HEK293T (cell line): ENCODE results near the gene MFAP2.

ENCODE experiments used
- HDGF ChIP-seq: fragments of 450-650 bp; IDR thresholded peaks from 2 replicates; pipeline ENCODE4 v1.6.1; 2017; ENCODE audit warnings: antibody characterized with exemption, borderline replicate concordance
- TF ChIP-seq, protein P1 (sequence below): fragments of 450-650 bp; IDR thresholded peaks from 2 replicates; pipeline ENCODE4 v1.6.1; 2016

DNA sequence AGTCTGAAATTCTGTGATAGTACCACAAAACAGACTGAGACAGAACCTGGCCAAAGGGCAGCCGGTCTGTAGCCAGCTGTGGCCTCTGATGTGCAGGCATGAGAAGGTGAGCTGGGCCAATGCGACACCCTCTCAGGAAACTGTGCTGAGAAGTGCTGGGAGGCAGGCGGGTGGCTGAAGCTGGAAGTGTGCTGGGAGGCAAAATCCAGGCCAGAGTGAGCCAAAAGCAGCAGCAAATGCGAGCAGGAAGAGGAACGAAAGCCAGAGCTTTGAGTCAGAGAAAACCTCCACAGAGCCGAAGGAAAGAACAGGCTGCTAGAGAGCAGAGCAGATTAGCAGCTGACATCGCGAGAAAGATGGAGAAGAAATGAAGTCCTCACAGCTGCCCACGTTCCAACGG is 41.5 kb upstream of the MFAP2 start:
- TF ChIP-seq, protein P1, sequence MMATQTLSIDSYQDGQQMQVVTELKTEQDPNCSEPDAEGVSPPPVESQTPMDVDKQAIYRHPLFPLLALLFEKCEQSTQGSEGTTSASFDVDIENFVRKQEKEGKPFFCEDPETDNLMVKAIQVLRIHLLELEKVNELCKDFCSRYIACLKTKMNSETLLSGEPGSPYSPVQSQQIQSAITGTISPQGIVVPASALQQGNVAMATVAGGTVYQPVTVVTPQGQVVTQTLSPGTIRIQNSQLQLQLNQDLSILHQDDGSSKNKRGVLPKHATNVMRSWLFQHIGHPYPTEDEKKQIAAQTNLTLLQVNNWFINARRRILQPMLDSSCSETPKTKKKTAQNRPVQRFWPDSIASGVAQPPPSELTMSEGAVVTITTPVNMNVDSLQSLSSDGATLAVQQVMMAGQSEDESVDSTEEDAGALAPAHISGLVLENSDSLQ: no peak
- no peak for TF ChIP-seq HDGF
